Measurements from ENCODE around the gene ZNF708.
"Not testable (repeated sequence)": the region's sequence is repeated elsewhere in the genome, so short reads cannot be mapped to it uniquely, and the experiment has no call there.

ZNF708 gene

GRCh38 chr19:21308773-21309172 lies 20.4 kb downstream of the ZNF708 start:
- CTCF ChIA-PET, result interaction anchor here (1.3 kb wide), 1 partner anchor 53 kb away, joined by 3 read pairs; no protein-coding TSS in a partner anchor
- DNase-seq (ENCODE audit: extremely low spot score), result no peak
- POLR2A ChIA-PET, result no interaction called here
- no peak for TF ChIP-seq CTCF (IDR thresholded peaks at IDR 0.05; ENCODE audit: control extremely low read depth, extremely low read depth, low read depth, missing control alignments)

- DNase-seq (ENCODE audit: extremely low spot score); CTCF ChIA-PET: not testable (repeated sequence)
- POLR2A ChIA-PET, result interaction anchor here (0.5 kb wide), 1 partner anchor 292 kb away, joined by 5 read pairs; no protein-coding TSS in a partner anchor
Measured at GRCh38 chr19:21306881-21307479, 22.2 kb downstream of the ZNF708 start.

DNA sequence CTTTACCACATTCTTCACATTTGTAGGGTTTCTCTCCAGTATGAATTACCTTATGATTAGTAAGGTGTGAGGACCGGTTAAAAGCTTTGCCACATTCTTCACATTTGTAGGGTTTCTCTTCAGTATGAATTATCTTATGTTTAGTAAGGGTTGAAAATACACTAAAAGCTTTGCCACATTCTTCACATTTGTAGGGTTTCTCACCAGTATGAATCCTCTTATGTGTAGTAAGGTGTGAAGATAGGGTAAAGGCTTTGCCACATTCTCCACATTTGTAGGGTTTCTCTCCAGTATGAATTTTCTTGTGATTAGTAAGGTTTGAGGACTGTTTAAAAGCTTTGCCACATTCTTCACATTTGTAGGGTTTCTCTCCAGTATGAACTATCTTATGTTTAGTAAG lies 35.4 kb downstream of the ZNF708 start:
- POLR2A ChIA-PET; CTCF ChIA-PET; DNase-seq (ENCODE audit: extremely low spot score): not testable (repeated sequence)

DNA sequence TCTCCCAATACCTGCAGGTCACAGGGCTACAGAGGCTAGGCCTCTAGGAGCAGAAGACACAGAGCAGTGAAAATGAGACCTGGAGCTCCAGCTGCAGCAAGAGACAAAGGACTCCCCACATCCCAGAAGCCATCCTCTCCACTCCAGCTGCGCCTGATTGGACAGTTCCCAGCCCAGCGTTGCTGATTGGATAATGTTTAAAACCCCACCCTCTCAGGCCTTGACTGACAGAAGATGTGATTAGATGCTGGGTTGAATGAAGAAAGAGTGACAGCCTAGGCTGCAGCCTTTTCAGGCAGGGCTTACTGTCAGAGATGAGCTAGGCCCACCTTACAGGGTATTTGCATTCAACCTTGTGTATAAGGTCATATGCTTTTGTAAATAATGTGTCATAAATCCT lies 59.4 kb downstream of the ZNF708 start:
- no peak for TF ChIP-seq CTCF (IDR thresholded peaks at IDR 0.05; ENCODE audit: control extremely low read depth, extremely low read depth, low read depth, missing control alignments)
- ChIA-PET CTCF (no interaction called here), POLR2A (no interaction called here)
- DNase-seq (ENCODE audit: extremely low spot score), result no peak

DNA sequence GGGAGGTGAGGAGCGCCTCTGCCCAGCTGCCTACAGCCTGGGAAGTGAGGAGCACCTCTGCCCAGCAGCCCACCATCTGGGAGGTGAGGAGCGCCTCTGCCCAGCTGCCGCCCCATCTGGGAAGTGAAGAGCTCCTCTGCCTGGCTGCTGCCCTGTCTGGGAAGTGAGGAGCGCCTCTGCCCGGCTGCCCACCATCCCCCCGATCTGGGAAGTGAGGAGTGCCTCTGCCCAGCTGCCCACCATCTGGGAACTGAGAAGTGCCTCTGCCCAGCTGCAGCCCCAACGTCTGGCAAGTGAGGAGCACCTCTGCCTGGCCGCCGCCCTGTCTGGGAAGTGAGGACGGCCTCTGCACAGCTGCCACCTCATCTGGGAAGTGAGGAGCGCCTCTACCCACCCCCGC lies 64.3 kb downstream of the ZNF708 start:
- no peak for TF ChIP-seq CTCF (IDR thresholded peaks at IDR 0.05; ENCODE audit: control extremely low read depth, extremely low read depth, low read depth, missing control alignments)
- no peak for DNase-seq (ENCODE audit: extremely low spot score)
- CTCF ChIA-PET, result no interaction called here
- POLR2A ChIA-PET, result no interaction called here

DNA sequence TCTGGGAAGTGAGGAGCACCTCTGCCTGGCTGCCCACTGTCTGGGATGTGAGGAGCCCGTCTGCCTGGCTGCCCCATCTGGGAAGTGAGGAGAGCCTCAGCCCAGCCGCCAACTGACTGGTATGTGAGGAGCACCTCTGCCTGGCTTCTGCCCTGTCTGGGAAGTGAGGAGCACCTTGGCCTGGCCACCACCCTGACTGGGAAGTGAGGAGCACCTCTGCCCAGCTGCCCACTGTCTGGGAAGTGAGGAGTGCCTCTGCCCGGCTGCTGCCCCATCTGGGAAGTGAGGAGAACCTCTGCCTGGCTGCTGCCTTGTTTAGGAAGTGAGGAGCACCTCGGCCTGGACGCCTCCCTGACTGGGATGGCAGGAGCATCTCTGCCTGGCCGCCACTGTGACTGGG lies 64.8 kb downstream of the ZNF708 start:
- no peak for TF ChIP-seq CTCF (IDR thresholded peaks at IDR 0.05; ENCODE audit: control extremely low read depth, extremely low read depth, low read depth, missing control alignments)
- ChIA-PET CTCF (no interaction called here), POLR2A (no interaction called here)
- DNase-seq (ENCODE audit: extremely low spot score), result no peak

DNA sequence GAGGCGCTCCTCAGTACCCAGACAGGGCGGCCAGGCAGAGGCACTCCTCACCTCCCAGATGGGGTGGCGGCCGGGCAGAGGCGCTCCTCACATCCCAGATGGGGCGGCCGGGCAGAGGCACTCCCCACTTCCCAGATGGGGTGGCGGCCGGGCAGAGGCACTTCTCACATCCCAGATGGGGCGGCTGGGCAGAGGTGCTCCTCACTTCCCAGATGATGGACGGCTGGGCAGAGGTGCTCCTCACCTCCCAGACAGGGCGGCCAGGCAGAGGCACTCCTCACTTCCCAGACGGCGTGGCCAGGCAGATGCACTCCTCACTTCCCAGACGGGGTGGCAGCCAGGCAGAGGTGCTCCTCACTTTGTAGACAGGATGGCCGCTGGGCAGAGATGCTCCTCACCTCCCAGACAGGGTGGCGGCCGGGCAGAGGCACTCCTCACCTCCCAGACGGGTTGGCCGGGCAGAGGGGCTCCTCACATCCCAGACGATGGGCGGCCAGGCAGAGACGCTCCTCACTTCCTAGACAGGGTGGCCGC lies 68.3 kb downstream of the ZNF708 start:
- POLR2A ChIA-PET; DNase-seq (ENCODE audit: extremely low spot score); CTCF ChIA-PET: not testable (repeated sequence)

DNA sequence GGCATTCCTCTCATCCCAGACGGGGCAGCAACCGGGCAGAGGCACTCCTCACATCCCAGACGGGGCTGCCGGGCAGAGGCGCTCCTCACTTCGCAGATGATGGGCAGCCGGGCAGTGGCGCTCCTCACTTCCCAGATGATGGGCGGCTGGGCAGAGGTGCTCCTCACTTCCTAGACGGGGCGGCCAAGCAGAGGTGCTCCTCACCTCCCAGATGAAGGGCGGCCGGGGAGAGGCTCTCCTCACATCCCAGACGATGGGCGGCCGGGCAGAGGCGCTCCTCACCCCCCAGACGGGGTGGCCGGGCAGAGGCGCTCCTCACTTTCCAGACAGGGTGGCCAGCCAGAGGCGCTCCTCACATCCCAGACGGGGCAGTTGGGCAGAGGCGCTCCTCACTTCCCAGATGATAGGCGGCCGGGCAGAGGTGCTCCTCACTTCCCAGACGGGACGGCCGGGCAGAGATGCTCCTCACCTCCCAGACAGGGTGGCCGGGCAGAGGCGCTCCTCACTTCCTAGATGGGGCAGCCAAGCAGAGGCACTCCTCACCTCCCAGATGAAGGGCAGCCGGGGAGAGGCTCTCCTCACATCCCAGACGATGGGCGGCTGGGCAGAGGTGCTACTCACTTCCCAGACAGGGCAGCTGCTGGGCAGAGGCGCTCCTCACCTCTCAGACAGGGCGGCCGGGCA lies 68.9 kb downstream of the ZNF708 start:
- ChIA-PET CTCF (no interaction called here), POLR2A (no interaction called here)
- TF ChIP-seq CTCF (IDR thresholded peaks at IDR 0.05; ENCODE audit: control extremely low read depth, extremely low read depth, low read depth, missing control alignments), result no peak
- DNase-seq (ENCODE audit: extremely low spot score), result no peak

DNA sequence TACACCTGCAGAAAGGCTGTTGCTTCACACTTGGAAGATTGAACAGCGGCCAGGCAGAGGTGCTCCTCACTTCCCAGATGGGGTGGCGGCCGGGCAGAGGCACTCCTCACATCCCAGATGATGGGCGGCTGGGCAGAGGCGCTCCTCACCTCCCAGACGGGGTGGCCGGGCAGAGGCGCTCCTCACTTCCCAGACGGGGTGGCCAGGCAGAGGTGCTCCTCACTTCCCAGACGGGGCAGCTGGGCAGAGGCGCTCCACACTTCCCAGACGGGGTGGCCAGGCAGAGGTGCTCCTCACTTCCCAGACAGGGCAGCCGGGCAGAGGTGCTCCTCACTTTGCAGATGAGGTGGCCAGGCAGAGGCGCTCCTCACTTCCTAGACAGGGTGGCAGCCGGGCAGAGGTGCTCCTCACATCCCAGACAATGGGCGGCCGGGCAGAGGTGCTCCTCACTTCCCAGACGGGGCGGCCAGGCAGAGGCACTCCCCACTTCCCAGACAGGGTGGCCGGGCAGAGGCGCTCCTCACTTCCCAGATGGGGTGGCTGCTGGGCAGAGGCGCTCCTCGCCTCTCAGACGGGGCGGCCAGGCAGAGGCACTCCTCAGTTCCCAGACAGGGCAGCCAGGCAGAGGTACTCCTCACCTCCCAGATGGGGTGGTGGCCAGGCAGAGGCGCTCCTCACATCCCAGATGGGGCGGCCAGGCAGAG lies 69.6 kb downstream of the ZNF708 start:
- POLR2A ChIA-PET; DNase-seq (ENCODE audit: extremely low spot score); CTCF ChIA-PET: not testable (repeated sequence)
